ENCODE results near the gene CTF1. TPM values are rescaled to one million over a fixed set of nuclear protein-coding genes. Genes with fewer than 3 reads are reported as not detected.
"Not testable (repeated sequence)": the region's sequence is repeated elsewhere in the genome, so short reads cannot be mapped to it uniquely, and the experiment has no call there.

Gene CTF1
- polyA plus RNA-seq, 3 donors from 2014 or later: not detected

DNA sequence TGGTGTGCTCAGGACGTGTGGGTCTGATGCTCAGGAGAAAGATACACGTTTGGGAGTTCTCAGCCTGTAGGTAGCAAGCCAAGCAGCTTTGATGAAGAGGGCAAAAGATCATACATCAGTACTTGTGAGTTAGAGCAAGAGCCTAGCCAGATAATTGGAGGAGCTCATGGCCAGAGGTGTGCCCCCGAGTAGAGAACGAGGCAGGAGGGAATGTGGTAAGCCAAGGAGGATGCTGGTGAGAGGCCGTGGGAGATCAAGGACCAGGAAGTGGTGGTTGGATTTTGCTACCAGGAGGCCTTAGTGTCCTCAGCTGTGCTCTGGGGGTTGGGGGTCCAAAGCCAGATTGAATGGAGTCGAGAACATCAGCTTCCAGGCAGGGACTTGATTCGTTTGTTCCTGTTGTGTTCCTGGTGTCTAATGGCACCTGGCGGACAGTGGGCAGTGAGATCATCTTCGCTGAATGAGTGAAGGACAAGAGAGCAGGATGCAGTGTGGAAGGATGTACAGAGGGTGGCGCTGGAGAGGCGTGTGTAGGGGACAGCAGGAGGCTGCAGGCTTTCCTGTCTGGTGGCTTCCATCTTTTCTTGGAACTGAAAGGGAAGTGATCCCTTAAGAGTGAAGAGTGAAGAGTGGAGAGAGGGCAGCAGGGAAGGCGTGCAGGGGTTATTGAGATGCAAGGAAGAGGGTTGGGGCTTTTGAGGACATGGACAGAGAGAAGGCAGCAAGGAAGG is 38.6 kb downstream of the CTF1 start:
- DNase-seq: no peak
- Mint-ChIP-seq H3K4me3 (no peak overlapping the region), H3K36me3 (peaks cover 5 to 11% (median 5%) of the 10 kb centered on the region in 3 donors), H3K9me3 (no peaks in the 10 kb centered on the region), H3K4me1 (peaks cover 0 to 4% of the 10 kb centered on the region in 2 donors), H3K27ac (peak overlapping the region in 2 of 6 donors; percentile 50 to 65), H3K27me3 (ENCODE audit: low read depth in 3 of 3) (no peaks in the 10 kb centered on the region)

DNA sequence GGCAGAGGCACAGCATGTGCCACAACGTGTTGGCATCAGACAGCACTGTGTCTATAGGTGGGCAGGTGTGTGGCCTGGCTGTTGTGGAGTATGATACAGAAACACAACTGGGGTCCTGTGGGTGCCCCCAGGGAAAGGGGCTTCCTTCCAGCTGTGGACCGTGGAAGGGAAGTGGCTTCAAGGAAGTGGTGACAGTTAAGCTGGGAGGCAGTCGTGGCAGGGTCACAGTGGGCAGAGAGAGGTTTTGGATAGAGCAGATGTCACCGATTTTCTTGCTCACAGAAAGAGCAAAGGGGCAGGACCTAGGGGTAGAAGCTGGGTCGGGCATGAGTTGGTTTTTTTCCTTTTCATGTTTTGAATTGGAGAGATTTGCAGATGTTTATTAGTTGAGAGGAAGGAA is 41.3 kb downstream of the CTF1 start:
- peak overlapping the region in 1 of 6 donors; percentile 27 for H3K27ac Mint-ChIP-seq
- H3K4me1 Mint-ChIP-seq: peaks cover 17 to 19% of the 10 kb centered on the region in 2 donors
- H3K4me3 Mint-ChIP-seq: no peak overlapping the region

DNA sequence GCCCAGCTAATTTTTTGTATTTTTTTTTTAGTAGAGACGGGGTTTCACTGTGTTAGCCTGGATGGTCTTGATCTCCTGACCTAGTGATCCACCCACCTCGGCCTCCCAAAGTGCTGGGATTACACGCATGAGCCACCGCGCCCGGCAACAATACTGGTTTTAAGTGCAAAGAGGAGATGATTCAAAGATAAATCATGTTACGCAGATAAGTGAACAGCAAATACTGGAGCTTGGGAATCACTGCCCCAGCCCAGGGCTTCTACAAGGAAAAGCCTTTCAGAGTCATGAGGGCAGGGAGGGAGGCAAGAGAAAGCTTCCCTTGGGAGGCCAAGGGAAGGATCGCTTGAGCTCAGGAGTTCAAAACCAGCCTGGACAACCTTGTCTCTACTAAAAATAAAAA is 43.2 kb downstream of the CTF1 start:
- not testable (repeated sequence) for DNase-seq; H3K27me3 Mint-ChIP-seq (ENCODE audit: low read depth in 3 of 3); H3K27ac Mint-ChIP-seq; H3K9me3 Mint-ChIP-seq; H3K4me3 Mint-ChIP-seq
- H3K36me3 Mint-ChIP-seq: peaks cover 0 to 11% (median 4%) of the 10 kb centered on the region in 3 donors
- peaks cover 21 to 28% of the 10 kb centered on the region in 2 donors for H3K4me1 Mint-ChIP-seq

More for the DNA sequence above, 41.3 kb downstream of the CTF1 start:
- peaks cover 0 to 2% (median 0%) of the 10 kb centered on the region in 3 donors for H3K27me3 Mint-ChIP-seq (ENCODE audit: low read depth in 3 of 3)
- peaks cover 0 to 11% (median 0%) of the 10 kb centered on the region in 3 donors for H3K36me3 Mint-ChIP-seq
- H3K9me3 Mint-ChIP-seq: no peaks in the 10 kb centered on the region
- DNase-seq: no peak

DNA sequence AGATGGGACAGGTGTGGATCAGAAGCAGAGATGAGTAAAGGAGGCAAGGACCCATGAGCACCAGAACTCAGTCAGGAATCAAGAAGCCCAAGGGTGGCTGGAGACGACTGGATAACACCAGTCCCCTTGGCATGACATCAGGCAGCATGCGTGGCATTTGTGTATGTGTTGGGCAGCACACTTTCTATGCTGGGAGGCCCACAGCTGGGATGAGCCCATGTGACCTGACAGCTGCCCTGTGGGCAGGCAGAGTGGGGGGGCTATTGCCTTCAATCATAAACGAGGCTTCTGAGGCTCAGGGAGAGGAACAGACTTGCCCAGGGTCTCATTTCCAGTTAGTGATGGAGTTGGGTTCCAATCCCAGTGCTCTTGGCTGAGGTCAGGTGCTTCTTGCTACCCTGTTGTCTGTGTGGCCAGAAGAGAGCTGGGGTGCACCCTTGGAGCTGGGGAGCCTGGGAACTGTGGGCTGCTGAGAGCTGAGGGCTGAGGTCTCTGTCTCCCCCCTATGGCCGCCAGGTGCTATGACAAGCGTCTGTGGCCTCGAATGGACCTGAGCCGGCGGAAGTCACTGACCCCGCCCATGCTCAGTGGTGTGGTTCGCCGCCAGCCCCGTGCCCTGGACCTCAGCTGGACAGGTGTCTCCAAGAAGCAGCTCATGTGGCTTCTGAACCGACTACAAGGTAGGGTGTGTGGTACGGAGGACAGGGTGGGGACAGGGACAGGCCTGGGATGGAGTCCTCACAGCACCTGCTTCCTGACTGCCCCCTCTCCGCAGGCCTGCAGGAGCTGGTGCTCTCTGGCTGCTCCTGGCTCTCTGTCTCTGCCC is 45.4 kb downstream of the CTF1 start:
- H3K27ac Mint-ChIP-seq: peak overlapping the region in 5 of 6 donors; percentile 77 to 83 (median 80)
- H3K4me3 Mint-ChIP-seq: peak overlapping the region; percentile 74 to 83 (median 81)

DNA sequence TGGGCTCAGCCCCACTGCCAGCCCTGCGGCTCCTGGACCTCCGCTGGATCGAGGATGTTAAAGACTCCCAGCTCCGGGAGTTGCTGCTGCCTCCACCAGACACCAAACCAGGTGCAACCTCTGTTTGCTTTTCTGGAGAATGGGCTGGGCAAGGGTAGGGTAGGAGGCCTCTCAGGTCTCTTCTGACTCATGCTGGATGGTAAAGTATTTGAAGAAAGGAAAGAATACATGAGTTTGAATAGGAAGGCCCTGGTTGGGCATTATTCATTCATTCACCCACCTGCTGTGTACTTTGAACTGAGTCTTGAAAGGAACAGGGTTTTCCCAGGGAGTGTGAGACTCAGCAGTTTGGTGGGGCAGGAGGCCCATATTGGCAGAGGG is 46.0 kb downstream of the CTF1 start:
- Mint-ChIP-seq H3K27me3 (ENCODE audit: low read depth in 3 of 3) (peaks cover 0 to 2% (median 0%) of the 10 kb centered on the region in 3 donors), H3K27ac (peak overlapping the region in 5 of 6 donors; percentile 48 to 80 (median 68)), H3K4me1 (peaks cover 25 to 29% of the 10 kb centered on the region in 2 donors), H3K36me3 (peaks cover 0 to 5% (median 0%) of the 10 kb centered on the region in 3 donors), H3K4me3 (peak overlapping the region; percentile 74 to 83 (median 81)), H3K9me3 (no peaks in the 10 kb centered on the region)
- DNase-seq: no peak

More for the DNA sequence above, 45.4 kb downstream of the CTF1 start:
- Mint-ChIP-seq H3K36me3 (peaks cover 0 to 5% (median 0%) of the 10 kb centered on the region in 3 donors), H3K9me3 (no peaks in the 10 kb centered on the region), H3K4me1 (peaks cover 25 to 29% of the 10 kb centered on the region in 2 donors), H3K27me3 (ENCODE audit: low read depth in 3 of 3) (peaks cover 0 to 2% (median 0%) of the 10 kb centered on the region in 3 donors)
- peak; percentile 75 to 79 (median 78) for DNase-seq

DNA sequence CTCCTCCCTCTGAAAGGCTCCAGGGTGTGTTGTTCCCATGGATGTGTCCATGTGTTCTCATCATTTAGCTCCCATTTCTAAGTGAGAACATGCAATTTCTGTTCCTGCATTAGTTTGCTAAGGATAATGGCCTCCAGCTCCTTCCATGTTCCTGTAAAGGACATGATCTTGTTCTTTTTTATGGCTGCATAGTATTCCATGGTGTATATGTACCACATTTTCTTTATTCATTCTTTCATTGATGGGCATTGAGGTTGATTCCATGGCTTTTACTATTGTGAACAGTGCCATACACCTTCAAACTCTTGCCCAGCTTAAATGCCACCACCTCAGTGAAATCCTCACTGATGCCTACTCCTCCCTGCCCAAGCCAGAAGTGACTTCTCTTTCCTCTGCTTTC is 47.9 kb downstream of the CTF1 start:
- peaks cover 0 to 2% (median 0%) of the 10 kb centered on the region in 3 donors for H3K27me3 Mint-ChIP-seq (ENCODE audit: low read depth in 3 of 3)
- H3K4me1 Mint-ChIP-seq: peaks cover 23 to 33% of the 10 kb centered on the region in 2 donors
- peaks cover 0 to 5% (median 0%) of the 10 kb centered on the region in 3 donors for H3K36me3 Mint-ChIP-seq
- no peak overlapping the region for H3K4me3 Mint-ChIP-seq
- no peaks in the 10 kb centered on the region for H3K9me3 Mint-ChIP-seq
- peak overlapping the region in 3 of 6 donors; percentile 41 to 70 (median 46) for H3K27ac Mint-ChIP-seq
- no peak for DNase-seq

DNA sequence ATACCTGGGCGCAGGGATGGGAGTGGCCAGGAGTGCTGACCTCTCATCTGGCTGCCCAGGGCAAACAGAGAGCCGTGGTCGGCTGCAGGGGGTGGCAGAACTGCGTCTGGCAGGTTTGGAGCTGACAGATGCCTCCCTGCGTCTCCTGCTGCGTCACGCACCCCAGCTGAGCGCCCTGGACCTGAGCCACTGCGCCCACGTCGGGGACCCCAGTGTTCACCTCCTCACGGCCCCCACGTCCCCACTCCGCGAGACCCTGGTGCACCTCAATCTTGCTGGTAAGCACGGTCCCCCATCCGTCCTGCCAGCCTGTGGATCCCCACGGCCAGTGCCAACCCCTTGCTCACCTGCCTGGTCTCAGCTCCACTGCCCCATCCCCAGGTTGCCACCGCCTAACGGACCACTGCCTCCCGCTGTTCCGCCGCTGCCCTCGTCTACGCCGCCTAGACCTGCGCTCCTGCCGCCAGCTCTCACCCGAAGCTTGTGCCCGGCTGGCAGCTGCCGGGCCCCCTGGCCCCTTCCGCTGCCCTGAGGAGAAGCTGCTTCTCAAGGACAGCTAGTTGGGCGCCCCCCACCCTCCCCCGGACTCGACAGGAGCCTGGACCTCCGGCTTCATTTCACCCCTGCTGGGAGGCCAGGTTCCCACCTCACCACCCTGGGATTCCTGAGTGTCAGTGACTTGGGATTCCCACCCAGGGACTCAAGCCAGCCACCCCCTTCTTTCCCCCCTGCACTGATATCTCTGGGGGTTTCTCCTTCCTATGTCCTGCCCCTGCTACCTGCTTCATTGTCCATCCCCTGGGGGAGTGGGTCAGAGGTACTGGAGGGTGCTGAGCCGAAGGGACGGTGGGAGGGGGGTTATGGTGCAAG is 50.5 kb downstream of the CTF1 start:
- peak overlapping the region in 4 of 5 donors; percentile 30 to 73 (median 40) for H3K4me3 Mint-ChIP-seq

DNA sequence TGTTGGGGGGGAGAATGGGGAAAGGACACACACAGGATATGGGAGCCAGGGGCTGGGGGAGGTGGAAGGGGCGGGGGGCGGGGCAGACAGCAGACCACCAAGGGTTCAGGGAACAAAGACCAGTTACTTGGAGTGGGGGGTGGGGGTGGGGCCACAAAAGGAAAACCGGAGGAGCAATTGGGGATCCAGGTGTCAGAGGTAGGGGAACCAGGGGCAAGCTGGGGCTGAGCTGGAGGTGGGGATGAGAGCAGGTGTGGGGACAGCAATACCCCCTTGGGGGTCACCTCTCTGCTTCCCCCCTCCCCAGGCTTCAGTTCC is 51.1 kb downstream of the CTF1 start:
- Mint-ChIP-seq H3K27ac (no peak overlapping the region), H3K9me3 (no peaks in the 10 kb centered on the region), H3K36me3 (peaks cover 0 to 5% (median 0%) of the 10 kb centered on the region in 3 donors), H3K4me1 (peaks cover 29 to 35% of the 10 kb centered on the region in 2 donors), H3K27me3 (ENCODE audit: low read depth in 3 of 3) (peaks cover 0 to 3% (median 0%) of the 10 kb centered on the region in 3 donors), H3K4me3 (no peak overlapping the region)
- no peak for DNase-seq

More for the DNA sequence above, 50.5 kb downstream of the CTF1 start:
- Mint-ChIP-seq H3K4me1 (peaks cover 34 to 37% of the 10 kb centered on the region in 2 donors), H3K27ac (peak overlapping the region in 1 of 6 donors; percentile 6), H3K36me3 (peaks cover 0 to 5% (median 0%) of the 10 kb centered on the region in 3 donors), H3K27me3 (ENCODE audit: low read depth in 3 of 3) (peaks cover 0 to 3% (median 2%) of the 10 kb centered on the region in 3 donors), H3K9me3 (no peaks in the 10 kb centered on the region)
- no peak for DNase-seq

DNA sequence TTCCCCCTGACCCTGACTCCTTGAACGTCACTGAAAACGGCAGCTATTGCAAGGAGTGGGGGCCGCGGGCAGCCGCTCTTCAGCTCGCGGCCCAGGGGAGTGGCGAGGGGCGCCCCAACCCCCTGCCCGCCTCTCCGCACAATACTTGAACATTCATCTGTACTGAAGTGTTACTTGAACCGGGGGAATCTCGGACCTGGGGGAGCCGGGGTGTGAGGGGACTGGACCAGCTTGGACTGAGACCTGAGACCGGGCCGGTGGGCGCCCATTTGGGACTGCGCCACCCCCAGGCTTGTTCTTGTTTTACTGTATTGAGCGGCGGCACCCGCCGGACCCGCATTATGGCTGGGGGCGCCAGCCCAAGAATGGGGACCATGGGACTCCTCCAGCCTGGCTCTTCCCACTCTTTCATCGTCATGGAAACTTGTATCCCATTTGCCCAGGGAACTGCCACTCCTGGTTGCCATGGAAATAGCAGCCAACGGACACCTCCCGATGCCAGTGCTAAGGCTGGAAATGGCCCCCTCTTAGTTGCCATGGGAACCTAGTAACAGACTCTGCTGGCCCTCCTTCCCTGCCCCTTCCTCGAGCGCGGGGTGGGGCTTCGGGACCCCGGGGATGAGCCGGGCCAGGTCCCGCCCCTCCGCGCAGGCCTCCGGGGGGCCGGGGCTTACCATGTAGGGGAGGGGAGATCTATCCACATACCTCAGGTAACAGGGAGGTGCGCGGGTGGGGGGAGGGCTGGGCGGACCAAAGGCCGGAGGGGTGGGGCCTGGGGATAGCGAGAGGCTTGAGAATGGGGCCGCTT is 51.6 kb downstream of the CTF1 start:
- Mint-ChIP-seq H3K27ac (peak overlapping the region in 1 of 6 donors; percentile 71), H3K4me1 (peaks cover 24 to 30% of the 10 kb centered on the region in 2 donors), H3K9me3 (no peaks in the 10 kb centered on the region), H3K27me3 (ENCODE audit: low read depth in 3 of 3) (peaks cover 0 to 3% (median 0%) of the 10 kb centered on the region in 3 donors), H3K4me3 (peak overlapping the region in 2 of 5 donors; percentile 17 to 57), H3K36me3 (peaks cover 0 to 5% (median 0%) of the 10 kb centered on the region in 3 donors)
- DNase-seq: peak in 2 of 3 donors; percentile 17 to 22

DNA sequence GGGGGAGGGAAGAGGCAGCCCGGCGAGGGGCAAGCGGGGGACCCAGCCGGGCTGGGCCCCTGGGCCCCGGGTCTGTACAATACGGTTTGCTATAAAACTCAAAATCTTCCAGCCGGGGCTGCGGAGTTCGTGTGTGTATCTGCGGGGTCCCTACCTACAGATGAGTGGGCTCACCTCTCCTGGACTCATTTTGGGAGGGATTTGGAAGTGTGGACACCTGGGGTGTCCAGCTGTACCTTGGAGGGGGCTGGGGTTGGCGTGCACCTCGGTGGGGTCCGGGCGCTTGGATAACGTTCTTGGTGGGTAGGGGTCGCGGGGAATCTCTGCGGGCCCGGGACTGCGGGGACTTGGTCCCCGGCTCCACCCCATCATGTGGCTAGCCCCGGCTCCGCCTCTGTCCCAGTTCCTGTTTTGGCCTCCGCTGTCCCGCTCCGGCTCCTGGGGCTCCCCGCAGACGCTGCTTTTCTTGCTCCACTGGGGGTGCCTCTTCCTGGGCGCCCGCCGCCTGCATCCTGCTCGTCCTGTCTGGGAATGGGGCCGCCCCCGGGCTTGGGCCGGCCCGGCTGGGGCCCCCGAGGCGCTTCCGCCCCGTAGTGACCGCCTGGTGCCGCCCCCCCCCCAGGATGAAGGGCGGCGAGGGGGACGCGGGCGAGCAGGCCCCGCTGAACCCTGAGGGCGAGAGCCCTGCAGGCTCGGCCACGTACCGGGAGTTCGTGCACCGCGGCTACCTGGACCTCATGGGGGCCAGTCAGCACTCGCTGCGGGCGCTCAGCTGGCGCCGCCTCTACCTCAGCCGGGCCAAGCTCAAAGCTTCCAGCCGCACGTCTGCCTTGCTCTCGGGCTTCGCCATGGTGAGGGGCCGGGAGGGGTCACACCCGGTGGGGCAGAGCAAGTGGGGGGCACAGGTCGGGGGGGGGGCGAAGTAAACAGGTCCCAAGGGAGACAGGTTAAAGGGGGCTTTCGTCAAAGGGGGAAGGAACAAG is 52.5 kb downstream of the CTF1 start, which contains the start of gene ORAI3:
Gene ORAI3, plus strand, starts transcription at position 402 of the 983 bp plus-strand sequence. Its CDS starts 222 bp downstream, at position 624.
- Mint-ChIP-seq H3K27ac (peak within 1 kb of the TSS; percentile 80 to 94 (median 89)), H3K36me3 (peaks cover 0 to 5% (median 0%) of the 10 kb centered on the region in 3 donors), H3K4me1 (peaks cover 26 to 30% of the 10 kb centered on the region in 2 donors), H3K4me3 (peak within 1 kb of the TSS; percentile 94 to 96 (median 95)), H3K9me3 (no peaks in the 10 kb centered on the region), H3K27me3 (ENCODE audit: low read depth in 3 of 3) (peaks cover 0 to 3% (median 0%) of the 10 kb centered on the region in 3 donors)
- peak; percentile 36 to 41 (median 39) for DNase-seq

Data from immature natural killer cell (primary cell).